GM12891 (cell line): ENCODE data around the gene POFUT2.

Experiments
- DNase-seq: peaks from one replicate; pipeline ENCODE4 v3.0.0; 2011; ENCODE audit warnings: low spot score; ENCODE audit not compliant: insufficient read length
- FAIRE-seq: peaks from 2 replicates; lab custom pipeline; 2011; peaks lifted over from hg19 to GRCh38; lab: Jason Lieb, UNC
- PAX5 ChIP-seq: IDR thresholded peaks from 2 replicates; pipeline ENCODE4 v1.6.1; 2011; ENCODE audit warnings: low read length, moderate library complexity, mild to moderate bottlenecking; ENCODE audit not compliant: insufficient read depth, severe bottlenecking
- POLR2A ChIP-seq: IDR thresholded peaks from 2 replicates; pipeline ENCODE4 v1.6.1; 2011; ENCODE audit warnings: low read depth, low read length, control low read depth
- POLR2AphosphoS5 ChIP-seq: IDR thresholded peaks from 2 replicates; pipeline ENCODE4 v1.6.1; 2011; ENCODE audit warnings: low read depth, low read length, control low read depth
- POU2F2 ChIP-seq: IDR thresholded peaks from 2 replicates; pipeline ENCODE4 v1.6.1; 2011; ENCODE audit warnings: low read depth, mild to moderate bottlenecking, control low read depth, low read length, moderate library complexity
- SPI1 ChIP-seq: IDR thresholded peaks from 2 replicates; pipeline ENCODE4 v1.6.1; 2011; ENCODE audit warnings: low read depth, low read length, control low read depth
- TAF1 ChIP-seq: IDR thresholded peaks from 2 replicates; pipeline ENCODE4 v1.6.1; 2011; ENCODE audit warnings: low read depth, low read length, control low read depth

Gene POFUT2

GRCh38 chr21:45250914-45251634 lies 36.6 kb downstream of the POFUT2 start:
- no peak for DNase-seq
- FAIRE-seq, result no peak
- no peak for TF ChIP-seq PAX5
- no peak for TF ChIP-seq SPI1

- TF ChIP-seq PAX5, result no peak
- no peak for TF ChIP-seq TAF1
- no peak for TF ChIP-seq POU2F2
- no peak for TF ChIP-seq POLR2A
- TF ChIP-seq POLR2AphosphoS5, result no peak
- no peak for DNase-seq
- no peak for FAIRE-seq
These were observed 37.4 kb downstream of the POFUT2 start for GRCh38 chr21:45250272-45250671.

- TF ChIP-seq POU2F2, result no peak
- TF ChIP-seq POLR2A, result no peak
- no peak for TF ChIP-seq POLR2AphosphoS5
- TF ChIP-seq PAX5, result no peak
- no peak for TF ChIP-seq SPI1
- TF ChIP-seq TAF1, result no peak
- FAIRE-seq, result no peak
- DNase-seq, result no peak
These were observed 38.1 kb downstream of the POFUT2 start for GRCh38 chr21:45249626-45250025.

GRCh38 chr21:45248893-45249381 lies 38.8 kb downstream of the POFUT2 start:
- FAIRE-seq, result no peak
- no peak for TF ChIP-seq TAF1
- TF ChIP-seq POLR2A, result no peak
- no peak for TF ChIP-seq PAX5
- no peak for TF ChIP-seq POLR2AphosphoS5
- no peak for TF ChIP-seq POU2F2
- TF ChIP-seq SPI1, result no peak
- no peak for DNase-seq

GRCh38 chr21:45248301-45248892 lies 39.3 kb downstream of the POFUT2 start:
- FAIRE-seq, result no peak
- TF ChIP-seq SPI1 (no peak), POU2F2 (no peak)
- no peak for DNase-seq

- FAIRE-seq (no peak), DNase-seq (no peak)
- TF ChIP-seq POLR2AphosphoS5 (no peak), PAX5 (no peak), POLR2A (no peak), POU2F2 (no peak), SPI1 (no peak), TAF1 (no peak)
These were observed 41.0 kb downstream of the POFUT2 start for GRCh38 chr21:45246386-45247320.

GRCh38 chr21:45244799-45245340 lies 42.8 kb downstream of the POFUT2 start:
- no peak for FAIRE-seq
- no peak for DNase-seq
- TF ChIP-seq POLR2AphosphoS5 (no peak), PAX5 (no peak), POU2F2 (no peak), SPI1 (no peak), POLR2A (no peak), TAF1 (no peak)

- no peak for DNase-seq
- TF ChIP-seq POLR2AphosphoS5, result no peak
- no peak for FAIRE-seq
These were observed 44.1 kb downstream of the POFUT2 start for GRCh38 chr21:45243603-45244002.

- DNase-seq (no peak), FAIRE-seq (no peak)
- TF ChIP-seq POLR2AphosphoS5 (no peak), POU2F2 (no peak), POLR2A (no peak), PAX5 (no peak), TAF1 (no peak), SPI1 (no peak)
These were observed 46.3 kb downstream of the POFUT2 start for GRCh38 chr21:45241357-45241756.

- DNase-seq (no peak), FAIRE-seq (no peak)
- no peak for TF ChIP-seq POU2F2
- no peak for TF ChIP-seq POLR2AphosphoS5
- TF ChIP-seq SPI1, result no peak
- TF ChIP-seq PAX5, result no peak
- TF ChIP-seq POLR2A, result no peak
- no peak for TF ChIP-seq TAF1
These were observed 50.3 kb downstream of the POFUT2 start for GRCh38 chr21:45237401-45237800.
